GM12878 (cell line): ENCODE results near the gene TUBGCP2. TPM values are rescaled to one million over a fixed set of nuclear protein-coding genes. Genes with fewer than 3 reads are reported as not detected.

Experiments used
- ATAC-seq: fragments of 200-7000 bp; cut with Tn5 transposase; 3 replicates; pipeline ENCODE4 v1.9.1; 2020; ENCODE audit warnings: mild to moderate bottlenecking, moderate library complexity
- BruUV-seq: library from RNA; stranded (reverse); fragments of 400-500 nt; replicated peaks from 2 replicates; lab custom pipeline; 2021; lab: Mats Ljungman, UMichigan
- CTCF ChIA-PET: fragments of 300-600 bp; sonication (Branson Sonifier 250); formaldehyde crosslinking; extraction: SDS; loops from one replicate; lab custom pipeline; 2021; ENCODE audit warnings: inconsistent platforms; lab: Yijun Ruan, JAX
- POLR2A ChIA-PET: fragments of 350-600 bp; formaldehyde crosslinking; extraction: SDS; loops from one replicate; lab custom pipeline; 2021; ENCODE audit warnings: inconsistent platforms; lab: Charles Lee
- RAD21 ChIA-PET: fragments of 300-600 bp; sonication (Branson Sonifier 250); formaldehyde crosslinking; loops from one replicate; lab custom pipeline; 2023; ENCODE audit warnings: antibody characterized with exemption; ENCODE audit not compliant: unreplicated experiment; lab: Charles Lee
- SMC1A ChIA-PET: fragments of 300-600 bp; sonication (Branson Sonifier 250); formaldehyde crosslinking; loops from one replicate; lab custom pipeline; 2023; ENCODE audit not compliant: unreplicated experiment, uncharacterized antibody; lab: Charles Lee
- DNase-seq: peaks from one replicate; pipeline ENCODE4 v3.0.0-alpha.2; 2011; ENCODE audit warnings: low read depth, low spot score
- FAIRE-seq: peaks from 3 replicates; lab custom pipeline; 2011; peaks lifted over from hg19 to GRCh38; lab: Jason Lieb, UNC
- H2AFZ ChIP-seq: 2 replicates; pipeline ENCODE4 v1.6.0; 2011; ENCODE audit warnings: low read depth, low read length, control low read depth; ENCODE audit not compliant: control insufficient read depth
- H3K27ac ChIP-seq: 2 replicates; pipeline ENCODE4 v1.5.1; 2011; ENCODE audit warnings: control low read depth; ENCODE audit not compliant: control insufficient read depth, insufficient read depth
- H3K27me3 ChIP-seq, 2 experiments: replicated peaks in 1 of 2; 2 replicates each; pipeline versions ENCODE4 v1.6.0 to v1.6.1; 2011; ENCODE audit warnings: low read length in 1 of 2; ENCODE audit not compliant: control insufficient read depth in 2 of 2, insufficient read depth in 2 of 2
- H3K36me3 ChIP-seq, 2 experiments: 2 replicates each; pipeline ENCODE4 v1.5.1; 2011; ENCODE audit warnings: low read length in 1 of 2; ENCODE audit not compliant: control insufficient read depth in 2 of 2, insufficient read depth in 2 of 2
- H3K4me1 ChIP-seq: 2 replicates; pipeline ENCODE4 v1.6.1; 2011; ENCODE audit warnings: mild to moderate bottlenecking, low read length, moderate library complexity, mixed read lengths; ENCODE audit not compliant: control insufficient read depth, insufficient read depth
- H3K4me2 ChIP-seq: 2 replicates; pipeline ENCODE4 v1.6.0; 2011; ENCODE audit warnings: control low read depth; ENCODE audit not compliant: control insufficient read depth, insufficient read depth
- H3K4me3 ChIP-seq: fragments of 200-600 bp; sonication (generic); 2 replicates; pipeline ENCODE4 v1.5.1; 2016
- H3K79me2 ChIP-seq: 2 replicates; pipeline ENCODE4 v1.6.0; 2011; ENCODE audit warnings: low read length; ENCODE audit not compliant: control insufficient read depth, insufficient read depth
- H3K9ac ChIP-seq: 2 replicates; pipeline ENCODE4 v1.8.0; 2011; ENCODE audit warnings: low read length, control low read depth, mixed read lengths; ENCODE audit not compliant: control insufficient read depth, insufficient read depth
- H3K9me3 ChIP-seq: replicated peaks from 3 replicates; pipeline ENCODE4 v1.5.1; 2011; ENCODE audit warnings: mild to moderate bottlenecking, low read length; ENCODE audit not compliant: control insufficient read depth, insufficient read depth
- H4K20me1 ChIP-seq: 2 replicates; pipeline ENCODE4 v1.6.0; 2011; ENCODE audit not compliant: control insufficient read depth, insufficient read depth
- ASH2L ChIP-seq: fragments of 300-600, 200-600 bp; sonication (generic); IDR thresholded peaks from 2 replicates; pipeline ENCODE4 v1.6.1; 2017; ENCODE audit warnings: low read depth, mild to moderate bottlenecking, borderline replicate concordance
- BCL3 ChIP-seq: IDR thresholded peaks from 2 replicates; pipeline ENCODE4 v1.6.1; 2011; ENCODE audit warnings: borderline replicate concordance, low read depth, mild to moderate bottlenecking, moderate library complexity, low read length; ENCODE audit not compliant: insufficient read depth, poor library complexity, severe bottlenecking
- BHLHE40 ChIP-seq, 2 experiments: fragments of 450-650 bp in 1 of 2; IDR thresholded peaks; 2 replicates each; pipeline ENCODE4 v1.6.1; 2011 to 2017; ENCODE audit warnings: low read depth in 2 of 2, borderline replicate concordance in 1 of 2, improper control_type of control experiment in 1 of 2, low read length in 1 of 2, mild to moderate bottlenecking in 1 of 2
- CHD4 ChIP-seq: fragments of 200-600 bp; sonication (generic); IDR thresholded peaks from 2 replicates; pipeline ENCODE4 v1.6.1; 2016; ENCODE audit warnings: mild to moderate bottlenecking
- DPF2 ChIP-seq: fragments of 450-650 bp; IDR thresholded peaks from 2 replicates; pipeline ENCODE4 v1.6.1; 2017; ENCODE audit warnings: mild to moderate bottlenecking
- EGR1 ChIP-seq, 2 experiments: IDR thresholded peaks; 1 replicate in 1 of 2; 2 replicates in 1 of 2; pipeline ENCODE4 v1.6.1; 2011 to 2012; ENCODE audit warnings: low read depth in 2 of 2, low read length in 2 of 2, borderline replicate concordance in 1 of 2, mild to moderate bottlenecking in 1 of 2, moderate library complexity in 1 of 2
- HDAC2 ChIP-seq: fragments of 200-600 bp; sonication (generic); IDR thresholded peaks from 2 replicates; pipeline ENCODE4 v1.6.1; 2017
- IKZF1 ChIP-seq: fragments of 450-650 bp; conservative IDR thresholded peaks from 2 replicates; pipeline ENCODE4 v1.6.1; 2017; ENCODE audit warnings: antibody characterized with exemption, mild to moderate bottlenecking
- MLLT1 ChIP-seq: fragments of 450-650 bp; IDR thresholded peaks from 2 replicates; pipeline ENCODE4 v1.6.1; 2016; ENCODE audit warnings: mild to moderate bottlenecking
- NFIC ChIP-seq: IDR thresholded peaks from 2 replicates; pipeline ENCODE4 v1.6.1; 2012; ENCODE audit warnings: low read depth, mild to moderate bottlenecking, inconsistent platforms, low read length, moderate library complexity
- PAX5 ChIP-seq: IDR thresholded peaks from 2 replicates; pipeline ENCODE4 v1.6.1; 2011; ENCODE audit warnings: low read depth, low read length, borderline replicate concordance
- SMARCA5 ChIP-seq: fragments of 450-650 bp; IDR thresholded peaks from 2 replicates; pipeline ENCODE4 v1.6.1; 2017; ENCODE audit warnings: mild to moderate bottlenecking
- SREBF2 ChIP-seq: IDR thresholded peaks from 2 replicates; pipeline ENCODE4 v1.6.1; 2012; ENCODE audit warnings: mild to moderate bottlenecking, low read length
- TCF3 ChIP-seq: IDR thresholded peaks from 2 replicates; pipeline ENCODE4 v1.6.1; 2012; ENCODE audit warnings: low read depth, mild to moderate bottlenecking, low read length, borderline replicate concordance; ENCODE audit not compliant: insufficient read depth
- ZZZ3 ChIP-seq: IDR thresholded peaks from 2 replicates; pipeline ENCODE4 v1.6.1; 2011; ENCODE audit warnings: low read depth; ENCODE audit not compliant: control insufficient read depth, insufficient read length
- WGBS: methylation state at CpG from one replicate; pipeline ENCODE4 v1.1.6; 2016; ENCODE audit warnings: low lambda C conversion rate; ENCODE audit not compliant: insufficient replicate concordance, insufficient coverage; ENCODE audit errors: missing lambda C conversion rate; 5-methylcytosine and 5-hydroxymethylcytosine counted together
- in situ Hi-C: fragments of 300-500 bp; cut with MboI; formaldehyde crosslinking; loops from 9 replicates; pipeline ENCODE4 v1.14.3; 2018; ENCODE audit warnings: mixed read lengths
- intact Hi-C: fragments of 100-400 bp; cut with micrococcal nuclease; formaldehyde crosslinking; loops from one replicate; pipeline ENCODE4 v1.14.2; 2022; ENCODE audit not compliant: unreplicated experiment
- polyA plus RNA-seq, 11 experiments: library from polyadenylated mRNA; depleted of rRNA in 4 of 11; unstranded in 6 of 11; stranded (reverse) in 5 of 11; fragments of >200 nt; fragmentation: Nextera tagmentation in 4 of 11; fragmentation: Illumina TruSeq in 1 of 11; extraction: Ambion mirVana in 4 of 11; extraction: Trizol in 1 of 11; gene quantifications; 1 replicate in 1 of 11; 2 replicates in 10 of 11; pipeline versions ENCODE4 v1.2.1 to v1.2.3, GENCODE V29; 2011 to 2016; ENCODE audit warnings: inconsistent platforms in 2 of 11, missing spikeins in 2 of 11, low read depth in 1 of 11
- total RNA-seq, 4 experiments: library from RNA; depleted of rRNA in 3 of 4; stranded (reverse); fragments of >200 nt in 3 of 4; fragmentation: Illumina TruSeq in 1 of 4; extraction: Trizol in 1 of 4; gene quantifications; 2 replicates each; pipeline versions ENCODE4 v1.2.1 to v1.2.3, GENCODE V29; 2013 to 2021
- TF ChIP-seq, protein P1 (sequence below): IDR thresholded peaks from 2 replicates; pipeline ENCODE4 v1.6.1; 2011; ENCODE audit warnings: low read depth, mild to moderate bottlenecking, low read length, moderate library complexity, borderline replicate concordance; ENCODE audit errors: extremely low read depth

The TUBGCP2 gene
- total and polyA plus RNA-seq, 10 of the 15 experiments (the other 5 are each of a cell fraction or from before 2014, with no cell fraction given) = 4.8 to 47.1 (median 34.7) TPM

- TF ChIP-seq EGR1 (IDR thresholded peaks at IDR 0.05; ENCODE audit: borderline replicate concordance in 1 of 2, low read depth in 2 of 2, low read length in 2 of 2) (no peak), ASH2L (no peak), HDAC2 (no peak)
- TF ChIP-seq, all 136 proteins: peak for 0
Observed at GRCh38 chr10:133243593-133243992, 65.1 kb downstream of the TUBGCP2 start (continued).

DNA sequence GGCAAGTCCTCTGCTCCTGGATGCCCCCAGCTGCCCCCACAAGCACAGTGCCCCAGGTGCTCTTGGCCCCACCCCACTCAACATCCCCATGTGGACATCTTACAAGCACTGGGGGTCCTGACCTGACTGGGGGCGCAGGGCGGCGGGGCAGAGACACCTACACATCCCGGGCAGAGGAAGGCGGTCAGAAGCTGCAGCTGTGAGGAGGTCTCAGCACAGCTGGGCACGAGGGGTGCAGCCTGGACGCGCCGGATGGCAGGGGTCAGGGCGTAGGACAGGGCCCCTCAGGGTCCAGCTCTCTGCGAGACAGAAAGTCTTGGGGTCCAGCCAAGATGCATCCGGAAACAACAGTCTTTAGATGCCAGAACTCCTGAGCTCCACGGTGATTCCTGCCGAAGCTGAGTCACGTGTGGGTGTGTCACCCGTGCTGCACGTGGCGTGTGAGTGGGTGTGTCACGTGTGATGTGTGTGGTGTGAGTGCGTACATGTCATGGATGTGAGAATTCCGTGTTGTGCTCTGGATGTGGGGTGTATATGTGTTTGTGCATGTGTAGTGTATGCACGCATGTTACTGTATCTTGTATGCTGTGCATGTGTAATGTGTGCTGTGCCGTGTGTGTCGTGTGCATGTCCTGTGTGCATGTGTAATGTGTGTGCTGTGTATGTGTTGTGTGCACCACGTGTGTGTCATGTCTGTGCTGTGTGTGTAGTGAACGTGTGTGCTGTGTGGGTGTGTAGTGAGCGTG, 65.9 kb downstream of the TUBGCP2 start:
- WGBS = 78% methylated on average over 27 of the region's 27 CpGs
- ChIA-PET SMC1A (no interaction called here), POLR2A (no interaction called here), RAD21 (no interaction called here), CTCF (no interaction called here)
- H3K9me3 ChIP-seq = no peaks in the 10 kb centered on the region
- H4K20me1 ChIP-seq = no peaks in the 10 kb centered on the region; the same call in 1 of the 2 replicates
- no peak overlapping the region for H3K27ac ChIP-seq
- no peak overlapping the region for H3K4me3 ChIP-seq
- no peaks in the 10 kb centered on the region for H3K79me2 ChIP-seq
- intact Hi-C loops (no loop called here), in situ Hi-C loops (no loop called here)
- no peak for ATAC-seq
- H3K27me3 ChIP-seq = 0 out of 4 replicates have a peak, but pooled peaks cover 0 to 1% of the 10 kb centered on the region in 2 experiments
- H3K9ac ChIP-seq = no peak overlapping the region
- FAIRE-seq = no peak
- no peak overlapping the region for H2AFZ ChIP-seq
- no peak for DNase-seq
- H3K4me1 ChIP-seq = peaks cover 15% of the 10 kb centered on the region
- BruUV-seq = no TSS peak
- TF ChIP-seq PAX5 = no peak
- TF ChIP-seq SREBF2 = no peak
- TF ChIP-seq IKZF1 = no peak
- TF ChIP-seq BCL3 = peak; percentile 73
- no peak for TF ChIP-seq CHD4
- TF ChIP-seq TCF3 = 0 out of 2 replicates have a peak, but pooled peaks have one; percentile 3
- TF ChIP-seq, protein P1, sequence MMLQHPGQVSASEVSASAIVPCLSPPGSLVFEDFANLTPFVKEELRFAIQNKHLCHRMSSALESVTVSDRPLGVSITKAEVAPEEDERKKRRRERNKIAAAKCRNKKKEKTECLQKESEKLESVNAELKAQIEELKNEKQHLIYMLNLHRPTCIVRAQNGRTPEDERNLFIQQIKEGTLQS = no peak
- TF ChIP-seq SMARCA5 = no peak
- no peak for TF ChIP-seq ZZZ3
- no peak for TF ChIP-seq NFIC
- no peak for TF ChIP-seq MLLT1
- peak in 1 of 2 experiments; percentile 26; a peak in 1 of 4 replicates for TF ChIP-seq BHLHE40 (IDR thresholded peaks at IDR 0.05; ENCODE audit: borderline replicate concordance in 1 of 2, low read depth in 2 of 2, low read length in 1 of 2)
- no peak for TF ChIP-seq DPF2
- H3K4me2 ChIP-seq = no peak overlapping the region
- H3K36me3 ChIP-seq = no peaks in the 10 kb centered on the region
